ENCODE data around the gene AUTS2. TPM values are rescaled to one million over a fixed set of nuclear protein-coding genes. Genes with fewer than 3 reads are reported as not detected.

Gene AUTS2
- total RNA-seq, 1 experiment from 2014 or later: 2.5 TPM

DNA sequence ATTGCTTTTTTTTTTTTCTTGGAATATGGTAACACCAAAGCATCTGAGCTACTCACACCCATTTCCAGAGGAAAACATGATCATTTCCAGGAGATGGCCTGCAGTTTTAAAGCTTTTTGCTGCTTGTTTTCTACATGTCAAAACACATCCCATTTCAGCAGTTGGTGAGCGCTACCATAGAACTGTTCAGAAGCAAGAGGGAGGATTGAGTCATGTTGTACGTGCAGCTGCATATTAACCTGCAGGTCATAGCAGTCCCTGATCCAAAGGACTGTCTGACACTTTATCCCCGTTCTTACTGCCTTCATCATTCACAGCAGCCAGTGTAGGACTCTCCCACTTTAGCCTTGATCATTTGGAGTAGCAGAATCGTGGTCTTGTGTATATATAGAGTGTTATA lies 124.6 kb downstream of the AUTS2 start:
- POLR2A ChIA-PET: no interaction called here
- Histone ChIP-seq H3K27me3 (ENCODE audit: control insufficient read depth, insufficient read depth, low read length) (no peaks in the 10 kb centered on the region), H3K27ac (ENCODE audit: low read length) (no peak overlapping the region), H3K4me1 (ENCODE audit: control insufficient read depth, insufficient read depth, low read length) (no peaks in the 10 kb centered on the region), H3K36me3 (ENCODE audit: control insufficient read depth, insufficient read depth, low read length) (no peaks in the 10 kb centered on the region), H3K9me3 (ENCODE audit: control insufficient read depth, insufficient read depth, low read depth, low read length) (no peaks in the 10 kb centered on the region), H3K4me3 (ENCODE audit: low read depth in 2 of 2, low read length in 2 of 2) (no peak overlapping the region)
- no peak for ATAC-seq
- no TSS peak for BruUV-seq (replicated peaks)
- in situ Hi-C loops (cut with HindIII; ENCODE audit: low pct_unique_long_range_greater_than_20kb, low sequenced_read_pairs): no loop called here
- intact Hi-C loops (cut with micrococcal nuclease; ENCODE audit: unreplicated experiment): no loop called here
- TF ChIP-seq, protein P1, sequence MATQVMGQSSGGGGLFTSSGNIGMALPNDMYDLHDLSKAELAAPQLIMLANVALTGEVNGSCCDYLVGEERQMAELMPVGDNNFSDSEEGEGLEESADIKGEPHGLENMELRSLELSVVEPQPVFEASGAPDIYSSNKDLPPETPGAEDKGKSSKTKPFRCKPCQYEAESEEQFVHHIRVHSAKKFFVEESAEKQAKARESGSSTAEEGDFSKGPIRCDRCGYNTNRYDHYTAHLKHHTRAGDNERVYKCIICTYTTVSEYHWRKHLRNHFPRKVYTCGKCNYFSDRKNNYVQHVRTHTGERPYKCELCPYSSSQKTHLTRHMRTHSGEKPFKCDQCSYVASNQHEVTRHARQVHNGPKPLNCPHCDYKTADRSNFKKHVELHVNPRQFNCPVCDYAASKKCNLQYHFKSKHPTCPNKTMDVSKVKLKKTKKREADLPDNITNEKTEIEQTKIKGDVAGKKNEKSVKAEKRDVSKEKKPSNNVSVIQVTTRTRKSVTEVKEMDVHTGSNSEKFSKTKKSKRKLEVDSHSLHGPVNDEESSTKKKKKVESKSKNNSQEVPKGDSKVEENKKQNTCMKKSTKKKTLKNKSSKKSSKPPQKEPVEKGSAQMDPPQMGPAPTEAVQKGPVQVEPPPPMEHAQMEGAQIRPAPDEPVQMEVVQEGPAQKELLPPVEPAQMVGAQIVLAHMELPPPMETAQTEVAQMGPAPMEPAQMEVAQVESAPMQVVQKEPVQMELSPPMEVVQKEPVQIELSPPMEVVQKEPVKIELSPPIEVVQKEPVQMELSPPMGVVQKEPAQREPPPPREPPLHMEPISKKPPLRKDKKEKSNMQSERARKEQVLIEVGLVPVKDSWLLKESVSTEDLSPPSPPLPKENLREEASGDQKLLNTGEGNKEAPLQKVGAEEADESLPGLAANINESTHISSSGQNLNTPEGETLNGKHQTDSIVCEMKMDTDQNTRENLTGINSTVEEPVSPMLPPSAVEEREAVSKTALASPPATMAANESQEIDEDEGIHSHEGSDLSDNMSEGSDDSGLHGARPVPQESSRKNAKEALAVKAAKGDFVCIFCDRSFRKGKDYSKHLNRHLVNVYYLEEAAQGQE (IDR thresholded peaks at IDR 0.05; ENCODE audit: insufficient read depth in 1 of 2, low read depth in 2 of 2, low read length in 1 of 2): no peak
- TF ChIP-seq SIN3A (IDR thresholded peaks at IDR 0.05; ENCODE audit: borderline replicate concordance, insufficient read depth, low read depth, low read length) (no peak), TCF7L2 (IDR thresholded peaks at IDR 0.05; ENCODE audit: low read depth, low read length) (no peak), POLR2AphosphoS5 (IDR thresholded peaks at IDR 0.05; ENCODE audit: low read depth, low read length) (no peak)
- TF ChIP-seq, protein P2, sequence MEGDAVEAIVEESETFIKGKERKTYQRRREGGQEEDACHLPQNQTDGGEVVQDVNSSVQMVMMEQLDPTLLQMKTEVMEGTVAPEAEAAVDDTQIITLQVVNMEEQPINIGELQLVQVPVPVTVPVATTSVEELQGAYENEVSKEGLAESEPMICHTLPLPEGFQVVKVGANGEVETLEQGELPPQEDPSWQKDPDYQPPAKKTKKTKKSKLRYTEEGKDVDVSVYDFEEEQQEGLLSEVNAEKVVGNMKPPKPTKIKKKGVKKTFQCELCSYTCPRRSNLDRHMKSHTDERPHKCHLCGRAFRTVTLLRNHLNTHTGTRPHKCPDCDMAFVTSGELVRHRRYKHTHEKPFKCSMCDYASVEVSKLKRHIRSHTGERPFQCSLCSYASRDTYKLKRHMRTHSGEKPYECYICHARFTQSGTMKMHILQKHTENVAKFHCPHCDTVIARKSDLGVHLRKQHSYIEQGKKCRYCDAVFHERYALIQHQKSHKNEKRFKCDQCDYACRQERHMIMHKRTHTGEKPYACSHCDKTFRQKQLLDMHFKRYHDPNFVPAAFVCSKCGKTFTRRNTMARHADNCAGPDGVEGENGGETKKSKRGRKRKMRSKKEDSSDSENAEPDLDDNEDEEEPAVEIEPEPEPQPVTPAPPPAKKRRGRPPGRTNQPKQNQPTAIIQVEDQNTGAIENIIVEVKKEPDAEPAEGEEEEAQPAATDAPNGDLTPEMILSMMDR (IDR thresholded peaks at IDR 0.05): no peak
- CTCF ChIA-PET: no interaction called here
- DNase-seq (ENCODE audit: low read depth, low spot score): no peak

DNA sequence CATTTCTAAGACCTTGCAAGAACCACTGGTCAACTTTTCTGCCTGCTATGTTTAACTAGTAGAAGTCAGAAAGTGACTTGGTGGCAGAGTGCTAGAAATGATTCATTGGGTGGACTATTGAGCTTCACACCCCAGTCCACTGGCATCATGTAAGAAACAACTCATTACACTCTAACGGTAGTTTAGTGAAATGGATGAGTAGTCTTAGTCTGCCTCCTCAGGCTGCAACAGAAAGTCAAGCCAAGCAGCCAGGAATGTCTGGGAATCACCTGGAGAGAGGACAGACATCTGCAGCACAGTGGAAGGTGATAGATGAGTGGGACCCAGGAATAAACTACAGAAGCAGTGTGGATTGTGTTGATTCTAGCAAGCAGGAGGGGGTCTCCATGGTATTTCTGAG lies 125.4 kb downstream of the AUTS2 start:
- ChIA-PET CTCF (interaction anchor here (0.5 kb wide), 1 partner anchor 237 kb away, joined by 3 read pairs; no protein-coding TSS in a partner anchor), POLR2A (no interaction called here)
- no peaks in the 10 kb centered on the region for H3K27me3 ChIP-seq (ENCODE audit: control insufficient read depth, insufficient read depth, low read length)
- in situ Hi-C loops (cut with HindIII; ENCODE audit: low pct_unique_long_range_greater_than_20kb, low sequenced_read_pairs) (no loop called here), intact Hi-C loops (cut with micrococcal nuclease; ENCODE audit: unreplicated experiment) (no loop called here)
- no peaks in the 10 kb centered on the region for H3K36me3 ChIP-seq (ENCODE audit: control insufficient read depth, insufficient read depth, low read length)
- no peak for ATAC-seq
- no peak for TF ChIP-seq POLR2AphosphoS5 (IDR thresholded peaks at IDR 0.05; ENCODE audit: low read depth, low read length)
- TF ChIP-seq, protein P1 (IDR thresholded peaks at IDR 0.05; ENCODE audit: insufficient read depth in 1 of 2, low read depth in 2 of 2, low read length in 1 of 2): no peak
- TF ChIP-seq TCF7L2 (IDR thresholded peaks at IDR 0.05; ENCODE audit: low read depth, low read length): no peak
- no peak for TF ChIP-seq SIN3A (IDR thresholded peaks at IDR 0.05; ENCODE audit: borderline replicate concordance, insufficient read depth, low read depth, low read length)
- TF ChIP-seq, protein P2 (IDR thresholded peaks at IDR 0.05): no peak
- H3K4me3 ChIP-seq (ENCODE audit: low read depth in 2 of 2, low read length in 2 of 2): no peak overlapping the region
- no peak for DNase-seq (ENCODE audit: low read depth, low spot score)
- H3K4me1 ChIP-seq (ENCODE audit: control insufficient read depth, insufficient read depth, low read length): no peaks in the 10 kb centered on the region
- no peaks in the 10 kb centered on the region for H3K9me3 ChIP-seq (ENCODE audit: control insufficient read depth, insufficient read depth, low read depth, low read length)
- no peak overlapping the region for H3K27ac ChIP-seq (ENCODE audit: low read length)
- no TSS peak for BruUV-seq (replicated peaks)

All from Panc1 (cell line).